GM12878 (cell line): Measurements from ENCODE around the gene COLQ. TPM values are rescaled to one million over a fixed set of nuclear protein-coding genes. Genes with fewer than 3 reads are reported as not detected.
A peak's percentile ranks its signal among the peaks of the same experiment; 100 is the strongest.

ENCODE experiments used
- ATAC-seq: fragments of 200-7000 bp; cut with Tn5 transposase; 3 replicates; pipeline ENCODE4 v1.9.1; 2020; ENCODE audit warnings: mild to moderate bottlenecking, moderate library complexity
- BruUV-seq: library from RNA; stranded (reverse); fragments of 400-500 nt; replicated peaks from 2 replicates; lab custom pipeline; 2021; lab: Mats Ljungman, UMichigan
- CTCF ChIA-PET: fragments of 300-600 bp; sonication (Branson Sonifier 250); formaldehyde crosslinking; extraction: SDS; loops from one replicate; lab custom pipeline; 2021; ENCODE audit warnings: inconsistent platforms; lab: Yijun Ruan, JAX
- POLR2A ChIA-PET: fragments of 350-600 bp; formaldehyde crosslinking; extraction: SDS; loops from one replicate; lab custom pipeline; 2021; ENCODE audit warnings: inconsistent platforms; lab: Charles Lee
- RAD21 ChIA-PET: fragments of 300-600 bp; sonication (Branson Sonifier 250); formaldehyde crosslinking; loops from one replicate; lab custom pipeline; 2023; ENCODE audit warnings: antibody characterized with exemption; ENCODE audit not compliant: unreplicated experiment; lab: Charles Lee
- SMC1A ChIA-PET: fragments of 300-600 bp; sonication (Branson Sonifier 250); formaldehyde crosslinking; loops from one replicate; lab custom pipeline; 2023; ENCODE audit not compliant: unreplicated experiment, uncharacterized antibody; lab: Charles Lee
- DNase-seq: peaks from one replicate; pipeline ENCODE4 v3.0.0-alpha.2; 2011; ENCODE audit warnings: low read depth, low spot score
- FAIRE-seq: peaks from 3 replicates; lab custom pipeline; 2011; peaks lifted over from hg19 to GRCh38; lab: Jason Lieb, UNC
- H2AFZ ChIP-seq: 2 replicates; pipeline ENCODE4 v1.6.0; 2011; ENCODE audit warnings: low read depth, low read length, control low read depth; ENCODE audit not compliant: control insufficient read depth
- H3K27ac ChIP-seq: 2 replicates; pipeline ENCODE4 v1.5.1; 2011; ENCODE audit warnings: control low read depth; ENCODE audit not compliant: control insufficient read depth, insufficient read depth
- H3K27me3 ChIP-seq, 2 experiments: replicated peaks in 1 of 2; 2 replicates each; pipeline versions ENCODE4 v1.6.0 to v1.6.1; 2011; ENCODE audit warnings: low read length in 1 of 2; ENCODE audit not compliant: control insufficient read depth in 2 of 2, insufficient read depth in 2 of 2
- H3K36me3 ChIP-seq, 2 experiments: 2 replicates each; pipeline ENCODE4 v1.5.1; 2011; ENCODE audit warnings: low read length in 1 of 2; ENCODE audit not compliant: control insufficient read depth in 2 of 2, insufficient read depth in 2 of 2
- H3K4me1 ChIP-seq: 2 replicates; pipeline ENCODE4 v1.6.1; 2011; ENCODE audit warnings: mild to moderate bottlenecking, low read length, moderate library complexity, mixed read lengths; ENCODE audit not compliant: control insufficient read depth, insufficient read depth
- H3K4me2 ChIP-seq: 2 replicates; pipeline ENCODE4 v1.6.0; 2011; ENCODE audit warnings: control low read depth; ENCODE audit not compliant: control insufficient read depth, insufficient read depth
- H3K4me3 ChIP-seq: fragments of 200-600 bp; sonication (generic); 2 replicates; pipeline ENCODE4 v1.5.1; 2016
- H3K79me2 ChIP-seq: 2 replicates; pipeline ENCODE4 v1.6.0; 2011; ENCODE audit warnings: low read length; ENCODE audit not compliant: control insufficient read depth, insufficient read depth
- H3K9ac ChIP-seq: 2 replicates; pipeline ENCODE4 v1.8.0; 2011; ENCODE audit warnings: low read length, control low read depth, mixed read lengths; ENCODE audit not compliant: control insufficient read depth, insufficient read depth
- H3K9me3 ChIP-seq: replicated peaks from 3 replicates; pipeline ENCODE4 v1.5.1; 2011; ENCODE audit warnings: mild to moderate bottlenecking, low read length; ENCODE audit not compliant: control insufficient read depth, insufficient read depth
- H4K20me1 ChIP-seq: 2 replicates; pipeline ENCODE4 v1.6.0; 2011; ENCODE audit not compliant: control insufficient read depth, insufficient read depth
- DPF2 ChIP-seq: fragments of 450-650 bp; IDR thresholded peaks from 2 replicates; pipeline ENCODE4 v1.6.1; 2017; ENCODE audit warnings: mild to moderate bottlenecking
- PAX5 ChIP-seq: IDR thresholded peaks from 2 replicates; pipeline ENCODE4 v1.6.1; 2011; ENCODE audit warnings: low read depth, low read length, borderline replicate concordance
- POLR2A ChIP-seq: IDR thresholded peaks from 2 replicates; pipeline ENCODE4 v1.6.1; 2011; ENCODE audit warnings: low read depth, mild to moderate bottlenecking, low read length
- WGBS: methylation state at CpG from one replicate; pipeline ENCODE4 v1.1.6; 2016; ENCODE audit warnings: low lambda C conversion rate; ENCODE audit not compliant: insufficient replicate concordance, insufficient coverage; ENCODE audit errors: missing lambda C conversion rate; 5-methylcytosine and 5-hydroxymethylcytosine counted together
- in situ Hi-C: fragments of 300-500 bp; cut with MboI; formaldehyde crosslinking; loops from 9 replicates; pipeline ENCODE4 v1.14.3; 2018; ENCODE audit warnings: mixed read lengths
- intact Hi-C: fragments of 100-400 bp; cut with micrococcal nuclease; formaldehyde crosslinking; loops from one replicate; pipeline ENCODE4 v1.14.2; 2022; ENCODE audit not compliant: unreplicated experiment
- polyA plus RNA-seq, 11 experiments: library from polyadenylated mRNA; depleted of rRNA in 4 of 11; unstranded in 6 of 11; stranded (reverse) in 5 of 11; fragments of >200 nt; fragmentation: Nextera tagmentation in 4 of 11; fragmentation: Illumina TruSeq in 1 of 11; extraction: Ambion mirVana in 4 of 11; extraction: Trizol in 1 of 11; gene quantifications; 1 replicate in 1 of 11; 2 replicates in 10 of 11; pipeline versions ENCODE4 v1.2.1 to v1.2.3, GENCODE V29; 2011 to 2016; ENCODE audit warnings: inconsistent platforms in 2 of 11, missing spikeins in 2 of 11, low read depth in 1 of 11
- total RNA-seq, 4 experiments: library from RNA; depleted of rRNA in 3 of 4; stranded (reverse); fragments of >200 nt in 3 of 4; fragmentation: Illumina TruSeq in 1 of 4; extraction: Trizol in 1 of 4; gene quantifications; 2 replicates each; pipeline versions ENCODE4 v1.2.1 to v1.2.3, GENCODE V29; 2013 to 2021
- TF ChIP-seq, protein P1 (sequence below): IDR thresholded peaks from 2 replicates; pipeline ENCODE4 v1.6.1; 2011; ENCODE audit warnings: mild to moderate bottlenecking, low read depth, low read length, moderate library complexity; ENCODE audit not compliant: insufficient replicate concordance

COLQ gene
- total and polyA plus RNA-seq, 10 of the 15 experiments (the other 5 are each of a cell fraction or from before 2014, with no cell fraction given) = 0.13 to 2.7 (median 0.70) TPM

DNA sequence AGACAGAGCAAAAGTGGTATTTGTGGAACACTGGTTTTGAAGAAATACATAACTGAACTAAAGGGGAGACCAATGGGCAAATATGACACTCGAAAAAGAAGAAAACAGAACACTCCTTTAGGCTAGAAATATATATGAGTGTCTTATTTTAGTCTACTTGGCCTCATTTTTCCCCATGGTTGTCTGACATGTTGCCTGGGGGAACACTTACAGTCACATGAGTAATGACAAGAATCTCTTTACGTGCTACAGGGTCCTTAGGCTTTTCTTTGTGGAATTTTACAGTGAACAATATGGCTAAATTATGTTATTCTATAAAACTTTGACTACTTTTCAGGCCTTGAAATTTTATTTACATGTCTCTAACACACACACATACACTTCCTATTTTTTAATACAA, 111.7 kb downstream of the COLQ start (continued):
- TF ChIP-seq, protein P1, sequence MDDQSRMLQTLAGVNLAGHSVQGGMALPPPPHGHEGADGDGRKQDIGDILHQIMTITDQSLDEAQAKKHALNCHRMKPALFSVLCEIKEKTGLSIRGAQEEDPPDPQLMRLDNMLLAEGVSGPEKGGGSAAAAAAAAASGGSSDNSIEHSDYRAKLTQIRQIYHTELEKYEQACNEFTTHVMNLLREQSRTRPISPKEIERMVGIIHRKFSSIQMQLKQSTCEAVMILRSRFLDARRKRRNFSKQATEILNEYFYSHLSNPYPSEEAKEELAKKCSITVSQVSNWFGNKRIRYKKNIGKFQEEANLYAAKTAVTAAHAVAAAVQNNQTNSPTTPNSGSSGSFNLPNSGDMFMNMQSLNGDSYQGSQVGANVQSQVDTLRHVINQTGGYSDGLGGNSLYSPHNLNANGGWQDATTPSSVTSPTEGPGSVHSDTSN = no peak
- no peak for TF ChIP-seq PAX5

DNA sequence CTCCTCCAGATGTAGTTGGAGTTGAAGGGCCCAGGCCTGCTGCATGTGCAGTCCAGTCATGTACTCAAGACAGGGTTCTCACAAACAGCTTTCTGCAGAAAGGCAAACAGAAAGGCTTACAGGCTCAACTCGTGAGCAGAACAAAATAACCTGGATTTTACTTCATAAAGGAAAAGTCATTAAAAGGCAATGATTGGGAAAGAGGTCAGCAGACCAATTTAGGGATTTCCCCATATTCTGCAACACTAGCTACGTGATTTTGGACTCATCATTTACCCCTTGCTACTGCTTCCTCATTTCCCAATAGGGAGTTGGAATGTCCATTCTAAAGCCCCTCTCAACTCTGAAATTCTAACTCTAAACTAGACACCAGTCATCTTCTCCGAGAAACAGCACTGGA, 112.3 kb downstream of the COLQ start:
- TF ChIP-seq POLR2A = 0 out of 2 replicates have a peak, but pooled peaks have one; percentile 2
- TF ChIP-seq DPF2 = no peak
- FAIRE-seq (no peak), ATAC-seq (no peak), DNase-seq (no peak)
- H3K9ac ChIP-seq = no peak overlapping the region
- intact Hi-C loops = loop anchor here (5.0 kb wide), 1 partner anchor 148 kb away; no protein-coding TSS in a partner anchor
- no peak overlapping the region for H3K27ac ChIP-seq
- no peaks in the 10 kb centered on the region for H3K79me2 ChIP-seq
- no peaks in the 10 kb centered on the region for H3K27me3 ChIP-seq
- H4K20me1 ChIP-seq = no peaks in the 10 kb centered on the region
- WGBS = 93% methylated on average over 3 of the region's 3 CpGs
- RAD21 ChIA-PET = no interaction called here
- no peak overlapping the region for H3K4me3 ChIP-seq
- SMC1A ChIA-PET = interaction anchor here (7.6 to 8.7 kb wide), 2 partner anchors 140 to 202 kb away, joined by 135 to 223 read pairs; partner anchors contain the start of gene CAPN7
- in situ Hi-C loops = no loop called here
- no peaks in the 10 kb centered on the region for H3K9me3 ChIP-seq
- H3K4me1 ChIP-seq = peaks cover 1% of the 10 kb centered on the region
- POLR2A ChIA-PET = no interaction called here
- BruUV-seq = no TSS peak
- no peak overlapping the region for H2AFZ ChIP-seq
- H3K36me3 ChIP-seq = peaks cover 2 to 6% of the 10 kb centered on the region in 2 experiments; a peak in 2 of 4 replicates
- H3K4me2 ChIP-seq = no peak overlapping the region
- CTCF ChIA-PET = interaction anchor here (0.8 to 3.7 kb wide), 6 partner anchors 11 to 292 kb away, joined by 3 to 49 read pairs (median 14); no protein-coding TSS in a partner anchor
